Thyroid gland (tissue), 4 donors: Measurements from ENCODE around the gene RASGRP2.

Experiments used
- POLR2A ChIP-seq, 2 donors: fragments of 450-650 bp; IDR thresholded peaks; one replicate each; pipeline ENCODE4 v1.6.1; 2017; ENCODE audit warnings: antibody characterized with exemption in 2 of 2, mild to moderate bottlenecking in 2 of 2, moderate library complexity in 1 of 2
- TF ChIP-seq, protein P1 (sequence below), 6 experiments: fragments of 200-600 bp in 3 of 6; fragments of 450-650 bp in 3 of 6; sonication (generic) in 3 of 6; IDR thresholded peaks; one replicate each; pipeline ENCODE4 v1.5.1; 2016 to 2019; ENCODE audit warnings: antibody characterized with exemption in 6 of 6, mild to moderate bottlenecking in 2 of 6, inconsistent platforms in 1 of 6, moderate library complexity in 1 of 6

GRCh38 chr11:64712430-64713015, 31.4 kb downstream of the RASGRP2 start:
- no peak for TF ChIP-seq POLR2A (IDR thresholded peaks at IDR 0.05)
- TF ChIP-seq, protein P1, sequence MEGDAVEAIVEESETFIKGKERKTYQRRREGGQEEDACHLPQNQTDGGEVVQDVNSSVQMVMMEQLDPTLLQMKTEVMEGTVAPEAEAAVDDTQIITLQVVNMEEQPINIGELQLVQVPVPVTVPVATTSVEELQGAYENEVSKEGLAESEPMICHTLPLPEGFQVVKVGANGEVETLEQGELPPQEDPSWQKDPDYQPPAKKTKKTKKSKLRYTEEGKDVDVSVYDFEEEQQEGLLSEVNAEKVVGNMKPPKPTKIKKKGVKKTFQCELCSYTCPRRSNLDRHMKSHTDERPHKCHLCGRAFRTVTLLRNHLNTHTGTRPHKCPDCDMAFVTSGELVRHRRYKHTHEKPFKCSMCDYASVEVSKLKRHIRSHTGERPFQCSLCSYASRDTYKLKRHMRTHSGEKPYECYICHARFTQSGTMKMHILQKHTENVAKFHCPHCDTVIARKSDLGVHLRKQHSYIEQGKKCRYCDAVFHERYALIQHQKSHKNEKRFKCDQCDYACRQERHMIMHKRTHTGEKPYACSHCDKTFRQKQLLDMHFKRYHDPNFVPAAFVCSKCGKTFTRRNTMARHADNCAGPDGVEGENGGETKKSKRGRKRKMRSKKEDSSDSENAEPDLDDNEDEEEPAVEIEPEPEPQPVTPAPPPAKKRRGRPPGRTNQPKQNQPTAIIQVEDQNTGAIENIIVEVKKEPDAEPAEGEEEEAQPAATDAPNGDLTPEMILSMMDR (IDR thresholded peaks at IDR 0.05) = no peak
